HCT116 (cell line): ENCODE measurements around the gene HINT1. TPM values are rescaled to one million over a fixed set of nuclear protein-coding genes. Genes with fewer than 3 reads are reported as not detected.

Source experiments
- ATAC-seq: fragments of 200-7000 bp; cut with Tn5 transposase; 2 replicates; pipeline ENCODE4 v1.9.1; 2020; ENCODE audit warnings: mild to moderate bottlenecking, moderate library complexity
- BruUV-seq: library from RNA; stranded (reverse); fragments of 400-500 nt; replicated peaks from 2 replicates; lab custom pipeline; 2021; lab: Mats Ljungman, UMichigan
- CTCF ChIA-PET: fragments of 300-600 bp; sonication (Branson Sonifier 250); formaldehyde crosslinking; loops from one replicate; lab custom pipeline; 2021; ENCODE audit warnings: antibody characterized with exemption; lab: Charles Lee
- POLR2A ChIA-PET: fragments of 300-600, 350-600 bp; sonication (Branson Sonifier 250); formaldehyde crosslinking; loops from one replicate; lab custom pipeline; 2021; ENCODE audit warnings: antibody characterized with exemption; lab: Charles Lee
- RAD21 ChIA-PET, 2 experiments: fragments of 300-600 bp; sonication (Branson Sonifier 250); formaldehyde crosslinking; loops; one replicate each; lab custom pipeline; 2023; ENCODE audit warnings: low total read pairs in 2 of 2; ENCODE audit not compliant: uncharacterized antibody in 2 of 2, unreplicated experiment in 2 of 2, low non-redundant PET in 1 of 2; lab: Charles Lee
- DNase-seq: peaks from one replicate; pipeline ENCODE4 v3.0.0-alpha.2; 2010; ENCODE audit warnings: low read depth, low spot score
- H2AFZ ChIP-seq: fragments of 200-600 bp; shearing (Covaris generic), sonication (generic); 2 replicates; pipeline ENCODE4 v1.6.1; 2017; ENCODE audit warnings: low read depth, mixed run types, mixed read lengths, antibody characterized with exemption, low read length; ENCODE audit not compliant: poor library complexity, severe bottlenecking
- H3K27ac ChIP-seq: 2 replicates; pipeline ENCODE4 v1.5.1; 2012; ENCODE audit warnings: low read depth, low read length
- H3K27me3 ChIP-seq: fragments of 200-600 bp; sonication (generic); 2 replicates; pipeline ENCODE4 v1.6.1; 2016; ENCODE audit warnings: mixed run types, low read length, mixed read lengths; ENCODE audit not compliant: insufficient read depth
- H3K36me3 ChIP-seq, 2 experiments: fragments of 200-500 bp in 1 of 2; fragments of 200-600 bp in 1 of 2; sonication (Bioruptor generic) in 1 of 2; sonication (generic) in 1 of 2; 2 replicates each; pipeline versions ENCODE4 v1.5.1 to v1.6.1; 2014 to 2016; ENCODE audit warnings: low read length in 2 of 2, inconsistent platforms in 1 of 2, mixed read lengths in 1 of 2, mixed run types in 1 of 2; ENCODE audit not compliant: insufficient read depth in 2 of 2, control insufficient read depth in 1 of 2
- H3K4me1 ChIP-seq, 2 experiments: fragments of 200-600 bp in 1 of 2; sonication (generic) in 1 of 2; 2 replicates each; pipeline versions ENCODE4 v1.5.1 to v1.6.1; 2012 to 2017; ENCODE audit warnings: low read length in 2 of 2, inconsistent platforms in 1 of 2, mild to moderate bottlenecking in 1 of 2, mixed read lengths in 1 of 2, mixed run types in 1 of 2, moderate library complexity in 1 of 2; ENCODE audit not compliant: insufficient read depth in 2 of 2, control insufficient read depth in 1 of 2
- H3K4me2 ChIP-seq: fragments of 200-600 bp; sonication (generic); 2 replicates; pipeline ENCODE4 v1.6.1; 2017; ENCODE audit warnings: mixed run types, low read length, mixed read lengths
- H3K4me3 ChIP-seq, 2 experiments: fragments of 200-600 bp in 1 of 2; sonication (generic) in 1 of 2; replicated peaks in 1 of 2; 2 replicates each; pipeline ENCODE4 v1.5.1; 2011 to 2016; ENCODE audit warnings: low read length in 2 of 2, control low read depth in 1 of 2, low read depth in 1 of 2, mild to moderate bottlenecking in 1 of 2, mixed read lengths in 1 of 2, mixed run types in 1 of 2
- H3K79me2 ChIP-seq: fragments of 200-600 bp; sonication (generic); 2 replicates; pipeline ENCODE4 v1.6.1; 2017; ENCODE audit warnings: mild to moderate bottlenecking, mixed run types, low read length, moderate library complexity, mixed read lengths; ENCODE audit not compliant: insufficient read depth
- H3K9ac ChIP-seq: fragments of 200-600 bp; sonication (generic); 2 replicates; pipeline ENCODE4 v1.6.1; 2016; ENCODE audit warnings: low read length, mixed read lengths
- H3K9me2 ChIP-seq: fragments of 200-600 bp; sonication (generic), shearing (Covaris generic); 2 replicates; pipeline ENCODE4 v1.6.1; 2017; ENCODE audit warnings: mixed run types, mild to moderate bottlenecking, moderate library complexity; ENCODE audit not compliant: insufficient read depth
- H3K9me3 ChIP-seq, 2 experiments: fragments of 200-500 bp in 1 of 2; fragments of 200-600 bp in 1 of 2; sonication (Bioruptor generic) in 1 of 2; sonication (generic) in 1 of 2; 2 replicates each; pipeline ENCODE4 v1.6.1; 2014 to 2017; ENCODE audit warnings: low read length in 2 of 2, mixed read lengths in 2 of 2, inconsistent platforms in 1 of 2, low read depth in 1 of 2, mild to moderate bottlenecking in 1 of 2, mixed run types in 1 of 2, moderate library complexity in 1 of 2; ENCODE audit not compliant: control insufficient read depth in 1 of 2, insufficient read depth in 1 of 2
- H4K20me1 ChIP-seq: fragments of 200-600 bp; sonication (generic), shearing (Covaris generic); 2 replicates; pipeline ENCODE4 v1.6.1; 2017; ENCODE audit warnings: mixed run types, mild to moderate bottlenecking, moderate library complexity; ENCODE audit not compliant: insufficient read depth
- CBX3 ChIP-seq: IDR thresholded peaks from 2 replicates; pipeline ENCODE4 v1.6.1; 2012; ENCODE audit warnings: low read depth
- EGR1 ChIP-seq: IDR thresholded peaks from 2 replicates; pipeline ENCODE4 v1.6.1; 2012; ENCODE audit warnings: low read depth
- ELF1 ChIP-seq: IDR thresholded peaks from 2 replicates; pipeline ENCODE4 v1.6.1; 2012; ENCODE audit warnings: low read depth, borderline replicate concordance
- EZH2phosphoT487 ChIP-seq: fragments of 200-600 bp; IDR thresholded peaks from 2 replicates; pipeline ENCODE4 v1.6.1; 2018; ENCODE audit warnings: antibody characterized with exemption, borderline replicate concordance
- FOSL1 ChIP-seq: IDR thresholded peaks from 2 replicates; pipeline ENCODE4 v1.6.1; 2012; ENCODE audit warnings: low read depth
- JUND ChIP-seq: IDR thresholded peaks from 2 replicates; pipeline ENCODE4 v1.6.1; 2012
- POLR2A ChIP-seq: IDR thresholded peaks from 2 replicates; pipeline ENCODE4 v1.7.0; 2011; ENCODE audit warnings: borderline replicate concordance; ENCODE audit not compliant: insufficient read depth, insufficient read length; ENCODE audit errors: extremely low read depth
- POLR2AphosphoS5 ChIP-seq: IDR thresholded peaks from 2 replicates; pipeline ENCODE4 v1.6.1; 2011; ENCODE audit warnings: mild to moderate bottlenecking, low read depth, low read length, moderate library complexity
- SIN3A ChIP-seq: IDR thresholded peaks from 2 replicates; pipeline ENCODE4 v1.6.1; 2012; ENCODE audit warnings: low read depth
- SP1 ChIP-seq: IDR thresholded peaks from 2 replicates; pipeline ENCODE4 v1.6.1; 2012; ENCODE audit warnings: low read depth
- SRF ChIP-seq: IDR thresholded peaks from 2 replicates; pipeline ENCODE4 v1.6.1; 2012; ENCODE audit warnings: low read depth
- TCF7L2 ChIP-seq: IDR thresholded peaks from 2 replicates; pipeline ENCODE4 v1.7.0; 2011; ENCODE audit warnings: borderline replicate concordance, inconsistent platforms; ENCODE audit not compliant: insufficient read depth, insufficient read length; ENCODE audit errors: extremely low read depth
- YY1 ChIP-seq: IDR thresholded peaks from 2 replicates; pipeline ENCODE4 v1.6.1; 2011; ENCODE audit warnings: low read length, low read depth, moderate library complexity, mild to moderate bottlenecking; ENCODE audit not compliant: insufficient replicate concordance; ENCODE audit errors: extremely low read depth
- intact Hi-C: fragments of 100-400 bp; cut with micrococcal nuclease; formaldehyde crosslinking; loops from 2 replicates; pipeline ENCODE4 v1.10.0; 2022
- total RNA-seq: library from RNA; stranded (reverse); gene quantifications from one replicate; pipeline ENCODE4 v1.2.1, GENCODE V29; 2021; ENCODE audit not compliant: unreplicated experiment
- TF ChIP-seq, protein P1 (sequence below), 3 experiments: fragments of 200-600 bp in 1 of 3; sonication (generic) in 1 of 3; IDR thresholded peaks in 2 of 3; conservative IDR thresholded peaks in 1 of 3; 2 replicates each; pipeline ENCODE4 v1.5.1; 2012 to 2017; ENCODE audit warnings: low read depth in 2 of 3, low read length in 2 of 3, antibody characterized with exemption in 1 of 3, borderline replicate concordance in 1 of 3, control low read depth in 1 of 3, mild to moderate bottlenecking in 1 of 3, mixed read lengths in 1 of 3, mixed run types in 1 of 3, moderate library complexity in 1 of 3; ENCODE audit not compliant: insufficient read depth in 1 of 3
- TF ChIP-seq, protein P2 (sequence below): IDR thresholded peaks from 2 replicates; pipeline ENCODE4 v1.6.1; 2011; ENCODE audit warnings: mild to moderate bottlenecking, low read length, moderate library complexity; ENCODE audit not compliant: insufficient replicate concordance; ENCODE audit errors: extremely low read depth
- TF ChIP-seq, protein P3 (sequence below): IDR thresholded peaks from 2 replicates; pipeline ENCODE4 v1.6.1; 2012; ENCODE audit warnings: low read depth
- TF ChIP-seq, protein P4 (sequence below): IDR thresholded peaks from 2 replicates; pipeline ENCODE4 v1.6.1; 2012
- TF ChIP-seq, protein P5 (sequence below): IDR thresholded peaks from 2 replicates; pipeline ENCODE4 v1.6.1; 2012

Gene HINT1
- total RNA-seq, 1 experiment from 2014 or later: 222 TPM

DNA sequence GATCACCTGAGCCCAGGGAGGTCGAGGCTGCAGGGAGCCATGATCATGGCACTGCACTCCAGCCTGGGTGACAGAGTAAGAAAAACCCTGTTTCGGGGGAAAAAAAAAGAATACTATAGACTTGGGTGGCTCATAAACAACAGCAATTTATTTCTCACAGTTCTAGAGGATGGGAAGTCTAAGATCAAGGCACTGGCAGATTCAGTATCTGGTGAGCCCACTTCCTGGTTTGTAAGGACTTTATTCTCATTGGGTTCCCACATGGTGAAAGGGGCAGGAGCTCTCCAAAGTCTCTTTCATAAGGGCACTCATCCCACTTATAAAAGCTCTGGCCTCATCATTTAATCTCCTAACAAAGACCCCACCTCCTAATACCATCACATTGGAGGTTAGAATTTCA is 8.7 kb downstream of the HINT1 start:
- no peaks in the 10 kb centered on the region for H3K27me3 ChIP-seq
- TF ChIP-seq EZH2phosphoT487 (no peak), POLR2AphosphoS5 (no peak), CBX3 (no peak), TCF7L2 (no peak), YY1 (no peak), SP1 (no peak), FOSL1 (no peak), SRF (no peak), JUND (no peak), SIN3A (no peak), EGR1 (no peak), ELF1 (no peak), POLR2A (no peak)
- TF ChIP-seq, protein P1, sequence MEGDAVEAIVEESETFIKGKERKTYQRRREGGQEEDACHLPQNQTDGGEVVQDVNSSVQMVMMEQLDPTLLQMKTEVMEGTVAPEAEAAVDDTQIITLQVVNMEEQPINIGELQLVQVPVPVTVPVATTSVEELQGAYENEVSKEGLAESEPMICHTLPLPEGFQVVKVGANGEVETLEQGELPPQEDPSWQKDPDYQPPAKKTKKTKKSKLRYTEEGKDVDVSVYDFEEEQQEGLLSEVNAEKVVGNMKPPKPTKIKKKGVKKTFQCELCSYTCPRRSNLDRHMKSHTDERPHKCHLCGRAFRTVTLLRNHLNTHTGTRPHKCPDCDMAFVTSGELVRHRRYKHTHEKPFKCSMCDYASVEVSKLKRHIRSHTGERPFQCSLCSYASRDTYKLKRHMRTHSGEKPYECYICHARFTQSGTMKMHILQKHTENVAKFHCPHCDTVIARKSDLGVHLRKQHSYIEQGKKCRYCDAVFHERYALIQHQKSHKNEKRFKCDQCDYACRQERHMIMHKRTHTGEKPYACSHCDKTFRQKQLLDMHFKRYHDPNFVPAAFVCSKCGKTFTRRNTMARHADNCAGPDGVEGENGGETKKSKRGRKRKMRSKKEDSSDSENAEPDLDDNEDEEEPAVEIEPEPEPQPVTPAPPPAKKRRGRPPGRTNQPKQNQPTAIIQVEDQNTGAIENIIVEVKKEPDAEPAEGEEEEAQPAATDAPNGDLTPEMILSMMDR (IDR thresholded peaks at IDR 0.05 in 2 of 3, conservative IDR thresholded peaks at IDR 0.05 in 1 of 3; ENCODE audit: borderline replicate concordance in 1 of 3, insufficient read depth in 1 of 3, low read depth in 2 of 3, low read length in 2 of 3): no peak
- TF ChIP-seq, protein P2, sequence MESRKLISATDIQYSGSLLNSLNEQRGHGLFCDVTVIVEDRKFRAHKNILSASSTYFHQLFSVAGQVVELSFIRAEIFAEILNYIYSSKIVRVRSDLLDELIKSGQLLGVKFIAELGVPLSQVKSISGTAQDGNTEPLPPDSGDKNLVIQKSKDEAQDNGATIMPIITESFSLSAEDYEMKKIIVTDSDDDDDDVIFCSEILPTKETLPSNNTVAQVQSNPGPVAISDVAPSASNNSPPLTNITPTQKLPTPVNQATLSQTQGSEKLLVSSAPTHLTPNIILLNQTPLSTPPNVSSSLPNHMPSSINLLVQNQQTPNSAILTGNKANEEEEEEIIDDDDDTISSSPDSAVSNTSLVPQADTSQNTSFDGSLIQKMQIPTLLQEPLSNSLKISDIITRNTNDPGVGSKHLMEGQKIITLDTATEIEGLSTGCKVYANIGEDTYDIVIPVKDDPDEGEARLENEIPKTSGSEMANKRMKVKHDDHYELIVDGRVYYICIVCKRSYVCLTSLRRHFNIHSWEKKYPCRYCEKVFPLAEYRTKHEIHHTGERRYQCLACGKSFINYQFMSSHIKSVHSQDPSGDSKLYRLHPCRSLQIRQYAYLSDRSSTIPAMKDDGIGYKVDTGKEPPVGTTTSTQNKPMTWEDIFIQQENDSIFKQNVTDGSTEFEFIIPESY: no peak
- TF ChIP-seq, protein P3, sequence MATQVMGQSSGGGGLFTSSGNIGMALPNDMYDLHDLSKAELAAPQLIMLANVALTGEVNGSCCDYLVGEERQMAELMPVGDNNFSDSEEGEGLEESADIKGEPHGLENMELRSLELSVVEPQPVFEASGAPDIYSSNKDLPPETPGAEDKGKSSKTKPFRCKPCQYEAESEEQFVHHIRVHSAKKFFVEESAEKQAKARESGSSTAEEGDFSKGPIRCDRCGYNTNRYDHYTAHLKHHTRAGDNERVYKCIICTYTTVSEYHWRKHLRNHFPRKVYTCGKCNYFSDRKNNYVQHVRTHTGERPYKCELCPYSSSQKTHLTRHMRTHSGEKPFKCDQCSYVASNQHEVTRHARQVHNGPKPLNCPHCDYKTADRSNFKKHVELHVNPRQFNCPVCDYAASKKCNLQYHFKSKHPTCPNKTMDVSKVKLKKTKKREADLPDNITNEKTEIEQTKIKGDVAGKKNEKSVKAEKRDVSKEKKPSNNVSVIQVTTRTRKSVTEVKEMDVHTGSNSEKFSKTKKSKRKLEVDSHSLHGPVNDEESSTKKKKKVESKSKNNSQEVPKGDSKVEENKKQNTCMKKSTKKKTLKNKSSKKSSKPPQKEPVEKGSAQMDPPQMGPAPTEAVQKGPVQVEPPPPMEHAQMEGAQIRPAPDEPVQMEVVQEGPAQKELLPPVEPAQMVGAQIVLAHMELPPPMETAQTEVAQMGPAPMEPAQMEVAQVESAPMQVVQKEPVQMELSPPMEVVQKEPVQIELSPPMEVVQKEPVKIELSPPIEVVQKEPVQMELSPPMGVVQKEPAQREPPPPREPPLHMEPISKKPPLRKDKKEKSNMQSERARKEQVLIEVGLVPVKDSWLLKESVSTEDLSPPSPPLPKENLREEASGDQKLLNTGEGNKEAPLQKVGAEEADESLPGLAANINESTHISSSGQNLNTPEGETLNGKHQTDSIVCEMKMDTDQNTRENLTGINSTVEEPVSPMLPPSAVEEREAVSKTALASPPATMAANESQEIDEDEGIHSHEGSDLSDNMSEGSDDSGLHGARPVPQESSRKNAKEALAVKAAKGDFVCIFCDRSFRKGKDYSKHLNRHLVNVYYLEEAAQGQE: no peak
- TF ChIP-seq, protein P4, sequence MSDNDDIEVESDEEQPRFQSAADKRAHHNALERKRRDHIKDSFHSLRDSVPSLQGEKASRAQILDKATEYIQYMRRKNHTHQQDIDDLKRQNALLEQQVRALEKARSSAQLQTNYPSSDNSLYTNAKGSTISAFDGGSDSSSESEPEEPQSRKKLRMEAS: no peak
- TF ChIP-seq, protein P5, sequence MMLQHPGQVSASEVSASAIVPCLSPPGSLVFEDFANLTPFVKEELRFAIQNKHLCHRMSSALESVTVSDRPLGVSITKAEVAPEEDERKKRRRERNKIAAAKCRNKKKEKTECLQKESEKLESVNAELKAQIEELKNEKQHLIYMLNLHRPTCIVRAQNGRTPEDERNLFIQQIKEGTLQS: no peak
- H3K9me3 ChIP-seq: no peaks in the 10 kb centered on the region
- CTCF ChIA-PET: no interaction called here
- no peak overlapping the region for H3K27ac ChIP-seq
- ATAC-seq: no peak
- H3K4me3 ChIP-seq: no peak overlapping the region
- intact Hi-C loops: no loop called here
- no TSS peak for BruUV-seq
- peaks cover 26 to 27% of the 10 kb centered on the region in 2 experiments for H3K36me3 ChIP-seq
- H3K4me2 ChIP-seq: no peak overlapping the region
- peaks cover 22% of the 10 kb centered on the region for H3K79me2 ChIP-seq
- no peak overlapping the region for H2AFZ ChIP-seq
- no peaks in the 10 kb centered on the region for H3K9me2 ChIP-seq
- peaks cover 6% of the 10 kb centered on the region; the same call in 1 of the 2 replicates for H4K20me1 ChIP-seq
- H3K9ac ChIP-seq: no peak overlapping the region
- POLR2A ChIA-PET: no interaction called here
- RAD21 ChIA-PET: no interaction called here
- no peak for DNase-seq
- no peaks in the 10 kb centered on the region for H3K4me1 ChIP-seq
